Skeletal muscle tissue (tissue), 4 donors: Measurements from ENCODE around the gene IL17C. TPM values are rescaled to one million over a fixed set of nuclear protein-coding genes. Genes with fewer than 3 reads are reported as not detected.
"Not testable (repeated sequence)": the region's sequence is repeated elsewhere in the genome, so short reads cannot be mapped to it uniquely, and the experiment has no call there.

Source experiments
- H3K27ac ChIP-seq: one replicate; pipeline ENCODE4 v1.7.0; 2013; ENCODE audit warnings: mild to moderate bottlenecking, low read depth, low read length, inconsistent platforms
- H3K27me3 ChIP-seq, 3 donors: one replicate each; pipeline ENCODE4 v1.7.0; 2013; ENCODE audit warnings: low read length in 3 of 3; ENCODE audit not compliant: control insufficient read depth in 3 of 3, insufficient read depth in 3 of 3
- H3K36me3 ChIP-seq, 3 donors: one replicate each; pipeline ENCODE4 v1.7.0; 2013; ENCODE audit warnings: low read length in 3 of 3; ENCODE audit not compliant: control insufficient read depth in 3 of 3, insufficient read depth in 3 of 3
- H3K4me1 ChIP-seq, 3 donors: one replicate each; pipeline ENCODE4 v1.7.0; 2013; ENCODE audit warnings: low read length in 3 of 3, mild to moderate bottlenecking in 3 of 3; ENCODE audit not compliant: control insufficient read depth in 3 of 3, insufficient read depth in 3 of 3
- H3K4me3 ChIP-seq, 3 donors: one replicate each; pipeline ENCODE4 v1.7.0; 2013; ENCODE audit warnings: low read length in 3 of 3
- H3K9ac ChIP-seq, 3 donors: one replicate each; pipeline ENCODE4 v1.7.0; 2013; ENCODE audit warnings: low read length in 3 of 3, mild to moderate bottlenecking in 3 of 3, moderate library complexity in 2 of 3, low read depth in 1 of 3
- H3K9me3 ChIP-seq, 3 donors: one replicate each; pipeline ENCODE4 v1.7.0; 2013; ENCODE audit warnings: low read length in 3 of 3; ENCODE audit not compliant: control insufficient read depth in 3 of 3
- total RNA-seq: library from RNA; depleted of rRNA; stranded (reverse); fragments of >200 nt; gene quantifications from one replicate; pipeline ENCODE4 v1.2.3, GENCODE V29; 2014
- donor health status: Osteomylitis.

The IL17C gene
- total RNA-seq, 1 donor from 2014 or later = not detected

DNA sequence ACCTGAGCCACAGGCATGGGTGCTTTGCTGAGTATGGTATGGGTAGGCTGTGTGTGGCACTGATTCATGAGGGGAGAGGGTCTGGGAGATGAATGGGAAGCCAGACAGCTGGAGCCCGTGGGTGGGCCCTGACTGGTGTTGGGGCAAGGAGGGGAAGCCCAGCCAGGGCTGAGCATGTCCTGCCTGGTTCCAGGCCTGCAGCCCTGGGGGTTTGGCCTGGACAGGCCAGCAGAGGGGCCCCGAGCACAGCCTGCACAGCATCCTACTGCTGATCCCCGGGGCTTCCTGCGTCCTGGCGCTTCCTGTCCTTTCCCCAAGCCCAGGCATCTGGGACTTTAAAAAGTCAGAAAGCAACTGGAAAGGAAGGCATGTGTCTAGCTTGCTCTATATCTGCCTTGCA, 29.1 kb downstream of the IL17C start:
- Histone ChIP-seq H3K9ac (peak overlapping the region in 1 of 3 donors; percentile 25), H3K9me3 (no peaks in the 10 kb centered on the region), H3K4me1 (peaks cover 28 to 40% (median 34%) of the 10 kb centered on the region in 3 donors), H3K4me3 (no peak overlapping the region), H3K27ac (no peak overlapping the region), H3K27me3 (no peaks in the 10 kb centered on the region), H3K36me3 (peaks cover 0 to 3% (median 2%) of the 10 kb centered on the region in 3 donors)

DNA sequence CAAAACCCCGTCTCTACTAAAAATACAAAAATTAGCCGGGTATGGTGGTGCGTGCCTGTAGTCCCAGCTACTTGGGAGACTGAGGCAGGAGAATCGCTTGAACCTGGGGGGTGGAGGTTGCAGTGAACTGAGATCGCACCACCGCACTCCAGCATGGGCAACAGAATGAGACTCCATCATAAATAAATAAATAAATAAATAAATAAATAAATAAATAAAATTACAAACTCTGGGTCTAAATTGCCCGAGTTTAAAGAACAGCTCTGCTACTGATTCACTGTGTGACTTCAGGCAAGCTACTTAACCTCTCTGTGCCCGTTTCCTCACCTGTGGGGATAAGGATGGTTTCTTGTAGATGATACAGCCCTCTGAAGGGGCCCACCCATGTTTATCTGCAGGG, 31.1 kb downstream of the IL17C start:
- H3K4me1 ChIP-seq = peaks cover 35 to 53% (median 51%) of the 10 kb centered on the region in 3 donors
- not testable (repeated sequence) for H3K9me3 ChIP-seq

DNA sequence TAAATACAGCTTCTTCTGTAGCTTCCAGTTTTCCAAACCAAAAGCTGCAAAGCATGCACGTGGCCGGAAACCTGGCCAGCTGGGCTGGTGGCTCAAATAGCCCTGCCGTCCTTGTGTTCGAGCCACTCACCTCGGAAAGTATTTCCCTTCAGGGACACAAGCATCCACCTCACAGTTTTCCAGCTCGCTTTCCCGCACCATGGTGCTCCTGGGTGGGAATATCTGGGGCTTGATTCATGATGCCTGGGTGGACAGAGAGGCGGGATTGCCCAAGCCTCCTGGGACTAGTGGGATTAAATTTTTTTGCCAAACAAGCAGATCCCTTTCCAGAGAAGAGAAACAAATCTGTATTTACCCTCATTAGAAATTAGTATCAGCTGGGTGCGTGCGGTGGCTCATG, 31.6 kb downstream of the IL17C start:
- peaks cover 2 to 3% (median 2%) of the 10 kb centered on the region in 3 donors for H3K36me3 ChIP-seq
- no peak overlapping the region for H3K4me3 ChIP-seq
- H3K27ac ChIP-seq = no peak overlapping the region
- H3K9me3 ChIP-seq = no peaks in the 10 kb centered on the region
- H3K4me1 ChIP-seq = peaks cover 35 to 57% (median 52%) of the 10 kb centered on the region in 3 donors
- peak overlapping the region in 1 of 3 donors; percentile 45 for H3K9ac ChIP-seq
- H3K27me3 ChIP-seq = no peaks in the 10 kb centered on the region

More for the DNA sequence above, 31.1 kb downstream of the IL17C start:
- H3K4me3 ChIP-seq, H3K27ac ChIP-seq, H3K27me3 ChIP-seq, H3K36me3 ChIP-seq: not testable (repeated sequence)
- peak overlapping the region in 1 of 3 donors; percentile 45 for H3K9ac ChIP-seq

DNA sequence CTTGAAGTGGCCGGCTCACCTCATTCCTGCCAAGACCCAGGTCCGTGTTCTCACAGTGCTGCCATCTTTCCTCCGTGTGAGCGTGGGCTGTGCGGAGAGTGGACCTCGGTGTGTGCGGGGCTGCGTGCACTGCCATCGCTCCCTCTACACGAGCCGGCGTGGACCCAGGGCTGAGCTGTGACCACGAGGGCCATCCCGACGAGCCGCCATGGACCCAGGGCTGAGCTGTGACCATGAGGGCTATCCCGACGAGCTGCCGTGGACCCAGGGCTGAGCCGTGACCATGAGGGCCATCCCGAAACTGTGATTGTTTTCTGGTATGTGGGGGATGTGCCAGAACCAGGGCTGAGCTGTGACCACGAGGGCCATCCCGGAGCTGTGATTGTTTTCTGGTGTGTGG, 33.4 kb downstream of the IL17C start:
- H3K9me3 ChIP-seq = no peaks in the 10 kb centered on the region
- peaks cover 48 to 69% (median 66%) of the 10 kb centered on the region in 3 donors for H3K4me1 ChIP-seq
- H3K4me3 ChIP-seq = no peak overlapping the region
- peaks cover 0 to under 1% (median 0%) of the 10 kb centered on the region in 3 donors for H3K27me3 ChIP-seq
- peaks cover 0 to 2% (median under 1%) of the 10 kb centered on the region in 3 donors for H3K36me3 ChIP-seq
- peak overlapping the region in 1 of 3 donors; percentile 33 for H3K9ac ChIP-seq
- H3K27ac ChIP-seq = peak overlapping the region; percentile 90

DNA sequence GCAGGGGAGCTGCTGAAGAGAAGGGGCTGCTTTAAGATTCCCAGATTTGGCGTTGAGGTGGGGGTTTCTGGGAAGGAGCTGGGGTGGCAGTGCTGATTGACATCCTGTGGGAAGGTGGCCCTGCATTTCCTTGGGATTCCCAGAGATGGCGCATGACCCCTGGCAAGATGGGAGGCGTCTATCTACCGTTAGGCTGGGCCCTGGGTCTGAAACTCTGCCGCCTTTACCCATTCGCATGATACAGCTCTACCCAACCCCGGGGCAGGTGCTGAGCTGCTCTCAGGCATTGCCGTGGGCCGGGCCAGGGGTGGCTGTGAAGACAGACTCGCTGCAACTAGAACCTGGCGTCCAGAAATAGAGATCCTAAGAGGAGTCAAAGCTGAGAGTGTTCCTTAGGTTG, 34.4 kb downstream of the IL17C start:
- no peaks in the 10 kb centered on the region for H3K9me3 ChIP-seq
- peaks cover 0 to 3% (median 2%) of the 10 kb centered on the region in 3 donors for H3K36me3 ChIP-seq
- H3K4me1 ChIP-seq = peaks cover 58 to 79% (median 76%) of the 10 kb centered on the region in 3 donors
- peaks cover 0 to 4% (median 0%) of the 10 kb centered on the region in 3 donors for H3K27me3 ChIP-seq
- H3K4me3 ChIP-seq = peak overlapping the region in 1 of 3 donors; percentile 20
- peak overlapping the region in 2 of 3 donors; percentile 25 to 59 for H3K9ac ChIP-seq
- peak overlapping the region; percentile 90 for H3K27ac ChIP-seq

DNA sequence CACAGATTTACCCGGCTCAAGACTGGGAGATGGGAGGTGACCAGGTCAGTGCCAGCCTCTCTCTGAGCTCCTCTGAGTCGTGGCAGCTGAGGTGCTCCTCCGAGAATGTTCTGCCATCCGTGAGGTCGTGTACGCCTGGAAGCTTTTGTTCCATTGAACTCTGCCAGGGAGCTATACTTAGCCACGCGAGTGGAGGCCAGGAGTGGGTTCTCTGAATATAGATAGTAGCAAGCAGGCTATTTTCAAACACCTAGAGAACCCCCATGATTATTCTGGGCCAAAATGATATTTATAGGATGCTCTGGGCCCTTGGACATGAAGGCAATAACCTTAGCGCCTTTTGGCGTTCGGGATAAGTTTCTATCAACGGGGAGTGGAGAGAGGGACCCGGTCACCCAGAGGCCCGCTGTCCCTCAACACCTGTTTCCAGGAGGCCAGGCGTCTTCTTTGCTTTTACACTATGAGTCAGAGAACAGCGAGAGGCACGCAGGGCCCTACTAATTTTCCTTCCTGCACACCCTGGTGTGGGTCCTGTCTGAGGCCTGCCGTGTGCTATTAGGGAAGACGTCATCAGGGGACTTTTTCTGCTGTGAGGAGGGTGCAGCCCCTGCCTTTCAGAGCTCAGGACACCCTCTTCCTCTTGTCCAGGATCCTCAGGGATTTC, 35.5 kb downstream of the IL17C start:
- H3K27ac ChIP-seq = peak overlapping the region; percentile 90
- peaks cover 0 to 3% (median 2%) of the 10 kb centered on the region in 3 donors for H3K36me3 ChIP-seq
- H3K27me3 ChIP-seq = peaks cover 0 to 13% (median 0%) of the 10 kb centered on the region in 3 donors
- peak overlapping the region; percentile 63 to 73 (median 71) for H3K9ac ChIP-seq
- H3K9me3 ChIP-seq = no peaks in the 10 kb centered on the region
- H3K4me1 ChIP-seq = peaks cover 68 to 89% (median 83%) of the 10 kb centered on the region in 3 donors
- H3K4me3 ChIP-seq = peak overlapping the region in 2 of 3 donors; percentile 35 to 45

DNA sequence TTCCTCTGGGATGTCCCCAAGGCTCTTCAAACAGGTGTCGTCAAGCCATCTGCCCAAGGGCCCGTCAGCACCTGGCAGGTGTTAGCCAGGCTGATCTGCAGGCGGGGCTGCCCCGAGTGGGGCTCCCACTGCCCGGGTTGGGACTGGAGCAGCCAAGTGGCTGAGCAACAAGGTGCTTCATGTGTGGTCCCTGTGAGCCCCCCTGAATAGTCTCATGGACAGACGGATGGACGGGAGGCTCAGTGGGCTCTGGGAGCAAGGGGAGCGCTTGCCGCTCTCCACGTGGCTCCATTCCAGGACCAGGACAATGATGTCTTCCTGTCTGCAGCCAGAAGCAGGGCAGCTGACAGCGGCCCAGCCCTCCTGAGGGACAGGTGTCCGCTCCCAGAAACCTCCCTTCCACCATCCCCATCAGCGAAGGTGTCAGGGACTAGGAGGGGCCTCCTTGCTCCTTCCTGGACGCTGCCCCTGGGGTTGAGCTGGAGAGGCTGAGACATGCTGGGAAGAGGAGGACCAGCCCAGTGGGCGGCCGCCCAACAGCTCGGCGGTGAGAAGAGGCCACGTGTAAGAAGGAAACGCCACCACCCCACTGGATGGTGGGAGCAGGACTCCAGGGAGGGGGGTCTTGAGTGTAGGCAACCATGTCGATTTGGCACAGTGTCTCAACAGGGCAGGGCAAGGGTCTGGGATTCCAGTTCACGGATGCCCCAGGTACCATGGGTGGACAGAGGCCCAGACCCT, 38.3 kb downstream of the IL17C start:
- Histone ChIP-seq H3K27me3 (peaks cover 0 to 23% (median 7%) of the 10 kb centered on the region in 3 donors), H3K27ac (peak overlapping the region; percentile 90), H3K4me1 (peaks cover 71 to 88% (median 75%) of the 10 kb centered on the region in 3 donors)

DNA sequence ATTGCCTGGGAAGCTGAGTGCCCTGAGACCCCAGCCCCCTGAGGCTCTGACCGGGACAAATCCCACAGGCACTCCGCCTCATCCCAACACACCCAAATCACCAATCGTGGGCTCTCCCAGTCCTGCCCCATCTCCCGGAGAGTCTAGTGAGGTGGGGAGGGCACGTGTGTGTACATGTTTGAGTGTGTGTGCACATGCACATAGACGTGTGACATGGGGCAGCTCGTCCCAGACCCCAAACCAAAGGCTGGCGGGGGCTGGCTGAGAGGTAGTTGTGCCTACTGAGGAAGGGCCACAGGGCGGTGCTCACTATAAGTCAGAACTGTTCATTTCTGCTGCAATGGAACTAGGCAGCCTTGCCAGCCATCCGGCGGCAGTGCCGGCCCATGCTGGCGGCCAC, 39.3 kb downstream of the IL17C start:
- H3K27ac ChIP-seq = no peak overlapping the region
- H3K4me1 ChIP-seq = peaks cover 63 to 84% (median 66%) of the 10 kb centered on the region in 3 donors

More for the DNA sequence above, 38.3 kb downstream of the IL17C start:
- no peaks in the 10 kb centered on the region for H3K9me3 ChIP-seq
- peak overlapping the region in 1 of 3 donors; percentile 22 for H3K4me3 ChIP-seq
- H3K36me3 ChIP-seq = peaks cover 2 to 11% (median 7%) of the 10 kb centered on the region in 3 donors
- H3K9ac ChIP-seq = peak overlapping the region in 1 of 3 donors; percentile 45

DNA sequence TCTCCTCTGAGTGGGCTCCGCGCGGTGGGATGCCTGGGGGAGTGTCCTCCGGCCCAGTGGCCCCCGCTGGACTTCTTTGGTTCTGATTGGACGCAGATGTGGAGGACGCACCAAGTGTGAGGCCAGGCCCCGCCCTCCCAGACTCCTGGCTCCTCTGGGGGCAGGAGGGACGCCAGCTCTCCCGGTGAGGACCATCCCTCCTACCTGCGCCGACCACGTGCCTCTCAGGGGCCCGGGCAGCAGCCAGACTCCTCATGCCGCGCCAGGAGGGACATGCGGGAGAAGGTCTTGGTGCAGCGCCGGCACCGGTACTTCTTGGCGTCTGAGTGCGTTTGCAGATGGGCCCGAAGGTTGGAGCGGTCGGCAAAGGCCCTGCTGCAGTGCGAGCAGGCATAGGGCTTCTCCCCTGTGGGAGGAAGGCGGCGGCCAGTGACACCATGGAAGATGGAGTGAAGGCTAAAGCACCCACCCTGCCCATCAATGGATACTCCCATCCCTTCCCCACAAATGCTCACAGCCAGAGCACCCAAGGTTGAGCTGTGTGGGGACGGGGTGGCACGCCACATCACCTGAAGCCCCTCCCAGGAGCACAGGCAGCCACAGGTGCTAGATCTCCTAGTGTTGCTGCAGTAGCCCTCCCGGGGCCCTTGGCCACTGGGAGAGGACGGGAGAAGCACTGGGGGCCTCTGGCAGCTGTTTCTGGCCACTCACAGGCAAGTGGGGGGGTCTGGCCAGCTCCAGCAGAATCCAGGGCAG, 40.0 kb downstream of the IL17C start:
- Histone ChIP-seq H3K9me3 (no peaks in the 10 kb centered on the region), H3K27ac (no peak overlapping the region), H3K9ac (peak overlapping the region in 2 of 3 donors; percentile 16 to 53), H3K4me1 (peaks cover 56 to 78% (median 59%) of the 10 kb centered on the region in 3 donors), H3K4me3 (no peak overlapping the region), H3K27me3 (peaks cover 0 to 23% (median 7%) of the 10 kb centered on the region in 3 donors), H3K36me3 (peaks cover 2 to 11% (median 7%) of the 10 kb centered on the region in 3 donors)

More for the DNA sequence above, 39.3 kb downstream of the IL17C start:
- Histone ChIP-seq H3K4me3 (no peak overlapping the region), H3K36me3 (peaks cover 2 to 11% (median 7%) of the 10 kb centered on the region in 3 donors), H3K9me3 (no peaks in the 10 kb centered on the region), H3K9ac (peak overlapping the region in 2 of 3 donors; percentile 2 to 3), H3K27me3 (peaks cover 0 to 23% (median 7%) of the 10 kb centered on the region in 3 donors)
